Panc1 (cell line): ENCODE results near the gene RAD23A.

Experiments used
- TCF7L2 ChIP-seq: IDR thresholded peaks from 2 replicates; pipeline ENCODE4 v1.6.1; 2011; ENCODE audit warnings: mild to moderate bottlenecking, low read depth, low read length, inconsistent platforms
- TF ChIP-seq, protein P1 (sequence below): fragments of 450-650 bp; IDR thresholded peaks from 2 replicates; pipeline ENCODE4 v1.5.1; 2017; ENCODE audit warnings: mild to moderate bottlenecking
- TF ChIP-seq, protein P2 (sequence below), 2 experiments: IDR thresholded peaks; 2 replicates each; pipeline ENCODE4 v1.6.1; 2011 to 2012; ENCODE audit warnings: low read depth in 2 of 2, control low read depth in 1 of 2, low read length in 1 of 2, mild to moderate bottlenecking in 1 of 2, moderate library complexity in 1 of 2; ENCODE audit not compliant: insufficient read depth in 1 of 2

DNA sequence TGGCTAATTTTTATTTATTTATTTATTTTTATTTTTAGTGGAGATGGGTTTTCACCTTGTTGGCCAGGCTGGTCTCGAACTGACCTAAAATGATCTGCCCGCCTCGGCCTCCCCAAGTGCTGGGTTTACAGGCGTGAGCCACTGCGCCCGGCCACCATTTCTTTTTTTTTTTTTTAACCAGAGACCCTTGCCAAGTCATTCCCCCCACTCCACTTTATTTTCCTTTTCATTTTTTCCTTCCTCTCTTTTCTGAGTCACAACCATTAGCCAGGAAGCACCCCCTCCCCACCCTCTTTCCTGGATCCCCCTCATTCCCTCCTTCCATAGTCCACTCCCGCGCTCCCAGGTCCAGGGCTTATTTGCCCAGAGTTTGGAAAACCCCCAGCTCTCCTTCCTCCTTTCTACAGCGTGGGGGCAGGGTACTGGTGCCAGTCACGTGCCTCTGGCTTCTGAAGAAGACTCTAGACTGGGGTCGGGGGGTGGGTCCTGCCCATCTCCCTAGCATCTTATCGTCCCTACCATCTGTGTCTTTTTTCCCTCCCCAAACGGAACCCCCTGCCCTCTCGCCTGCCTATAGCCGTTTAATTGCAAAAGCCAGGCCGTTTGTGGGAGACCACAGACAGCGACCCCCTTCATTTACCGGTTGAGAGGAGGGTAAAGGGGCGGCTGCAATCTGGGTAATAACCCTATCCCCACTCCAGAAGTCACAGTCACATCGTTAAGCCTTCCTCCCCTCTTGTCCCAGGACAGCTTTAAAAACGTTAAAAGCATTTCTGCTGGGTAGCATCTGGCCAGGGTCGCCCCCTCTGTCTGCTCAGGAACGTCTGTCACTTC, 8.4 kb upstream of the RAD23A start:
- TF ChIP-seq, protein P1, sequence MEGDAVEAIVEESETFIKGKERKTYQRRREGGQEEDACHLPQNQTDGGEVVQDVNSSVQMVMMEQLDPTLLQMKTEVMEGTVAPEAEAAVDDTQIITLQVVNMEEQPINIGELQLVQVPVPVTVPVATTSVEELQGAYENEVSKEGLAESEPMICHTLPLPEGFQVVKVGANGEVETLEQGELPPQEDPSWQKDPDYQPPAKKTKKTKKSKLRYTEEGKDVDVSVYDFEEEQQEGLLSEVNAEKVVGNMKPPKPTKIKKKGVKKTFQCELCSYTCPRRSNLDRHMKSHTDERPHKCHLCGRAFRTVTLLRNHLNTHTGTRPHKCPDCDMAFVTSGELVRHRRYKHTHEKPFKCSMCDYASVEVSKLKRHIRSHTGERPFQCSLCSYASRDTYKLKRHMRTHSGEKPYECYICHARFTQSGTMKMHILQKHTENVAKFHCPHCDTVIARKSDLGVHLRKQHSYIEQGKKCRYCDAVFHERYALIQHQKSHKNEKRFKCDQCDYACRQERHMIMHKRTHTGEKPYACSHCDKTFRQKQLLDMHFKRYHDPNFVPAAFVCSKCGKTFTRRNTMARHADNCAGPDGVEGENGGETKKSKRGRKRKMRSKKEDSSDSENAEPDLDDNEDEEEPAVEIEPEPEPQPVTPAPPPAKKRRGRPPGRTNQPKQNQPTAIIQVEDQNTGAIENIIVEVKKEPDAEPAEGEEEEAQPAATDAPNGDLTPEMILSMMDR = no peak
- TF ChIP-seq TCF7L2 = no peak
- TF ChIP-seq, protein P2, sequence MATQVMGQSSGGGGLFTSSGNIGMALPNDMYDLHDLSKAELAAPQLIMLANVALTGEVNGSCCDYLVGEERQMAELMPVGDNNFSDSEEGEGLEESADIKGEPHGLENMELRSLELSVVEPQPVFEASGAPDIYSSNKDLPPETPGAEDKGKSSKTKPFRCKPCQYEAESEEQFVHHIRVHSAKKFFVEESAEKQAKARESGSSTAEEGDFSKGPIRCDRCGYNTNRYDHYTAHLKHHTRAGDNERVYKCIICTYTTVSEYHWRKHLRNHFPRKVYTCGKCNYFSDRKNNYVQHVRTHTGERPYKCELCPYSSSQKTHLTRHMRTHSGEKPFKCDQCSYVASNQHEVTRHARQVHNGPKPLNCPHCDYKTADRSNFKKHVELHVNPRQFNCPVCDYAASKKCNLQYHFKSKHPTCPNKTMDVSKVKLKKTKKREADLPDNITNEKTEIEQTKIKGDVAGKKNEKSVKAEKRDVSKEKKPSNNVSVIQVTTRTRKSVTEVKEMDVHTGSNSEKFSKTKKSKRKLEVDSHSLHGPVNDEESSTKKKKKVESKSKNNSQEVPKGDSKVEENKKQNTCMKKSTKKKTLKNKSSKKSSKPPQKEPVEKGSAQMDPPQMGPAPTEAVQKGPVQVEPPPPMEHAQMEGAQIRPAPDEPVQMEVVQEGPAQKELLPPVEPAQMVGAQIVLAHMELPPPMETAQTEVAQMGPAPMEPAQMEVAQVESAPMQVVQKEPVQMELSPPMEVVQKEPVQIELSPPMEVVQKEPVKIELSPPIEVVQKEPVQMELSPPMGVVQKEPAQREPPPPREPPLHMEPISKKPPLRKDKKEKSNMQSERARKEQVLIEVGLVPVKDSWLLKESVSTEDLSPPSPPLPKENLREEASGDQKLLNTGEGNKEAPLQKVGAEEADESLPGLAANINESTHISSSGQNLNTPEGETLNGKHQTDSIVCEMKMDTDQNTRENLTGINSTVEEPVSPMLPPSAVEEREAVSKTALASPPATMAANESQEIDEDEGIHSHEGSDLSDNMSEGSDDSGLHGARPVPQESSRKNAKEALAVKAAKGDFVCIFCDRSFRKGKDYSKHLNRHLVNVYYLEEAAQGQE (IDR thresholded peaks at IDR 0.05; ENCODE audit: insufficient read depth in 1 of 2, low read depth in 2 of 2, low read length in 1 of 2) = no peak
